Left ventricle myocardium superior (tissue), 1 donor: ENCODE measurements around the gene NUDT2. TPM values are rescaled to one million over a fixed set of nuclear protein-coding genes. Genes with fewer than 3 reads are reported as not detected.
"Not testable (repeated sequence)": the region's sequence is repeated elsewhere in the genome, so short reads cannot be mapped to it uniquely, and the experiment has no call there.

ENCODE experiments used
- ATAC-seq: fragments of 200-7000 bp; cut with Tn5 transposase; one replicate; pipeline ENCODE4 v1.9.1; 2020; ENCODE audit warnings: mild to moderate bottlenecking, moderate library complexity
- DNase-seq: peaks from one replicate; pipeline ENCODE4 v3.0.0-alpha.2; 2020
- intact Hi-C: fragments of 100-400 bp; cut with micrococcal nuclease; formaldehyde crosslinking; loops from one replicate; pipeline ENCODE4 v1.11.0; 2022
- total RNA-seq: library from RNA; stranded (reverse); fragmentation: NEBNext Ultra II Directional; extraction: Animal tissue kit (Norgen Biotek cat#: 25700); gene quantifications from one replicate; pipeline ENCODE4 v1.2.1, GENCODE V29; 2021
- donor health status: DM: no; HTN: yes; CAD: no; lungs with severe emphysema.

Gene NUDT2
- total RNA-seq, 1 donor from 2014 or later: 19.6 TPM

- ATAC-seq (no peak), DNase-seq (no peak)
- intact Hi-C loops: no loop called here
These were observed 37.0 kb downstream of the NUDT2 start for GRCh38 chr9:34366365-34366764.

- intact Hi-C loops, ATAC-seq, DNase-seq: not testable (repeated sequence)
These were observed 38.5 kb downstream of the NUDT2 start for GRCh38 chr9:34367751-34368410.

- DNase-seq, ATAC-seq, intact Hi-C loops: not testable (repeated sequence)
These were observed 39.4 kb downstream of the NUDT2 start for GRCh38 chr9:34368796-34369195.

GRCh38 chr9:34369636-34370035 is 40.3 kb downstream of the NUDT2 start:
- DNase-seq (no peak), ATAC-seq (no peak)
- intact Hi-C loops: no loop called here

- DNase-seq (no peak), ATAC-seq (no peak)
- intact Hi-C loops: no loop called here
These were observed 41.1 kb downstream of the NUDT2 start for GRCh38 chr9:34370335-34370969.

GRCh38 chr9:34370970-34371880 is 41.9 kb downstream of the NUDT2 start:
- no peak for ATAC-seq
- no peak for DNase-seq
- intact Hi-C loops: no loop called here

GRCh38 chr9:34371886-34372466 is 42.6 kb downstream of the NUDT2 start:
- DNase-seq (no peak), ATAC-seq (no peak)
- intact Hi-C loops: no loop called here

GRCh38 chr9:34372467-34373011 is 43.2 kb downstream of the NUDT2 start:
- intact Hi-C loops: no loop called here
- DNase-seq (no peak), ATAC-seq (no peak)

- no peak for ATAC-seq
- intact Hi-C loops: no loop called here
These were observed 44.4 kb downstream of the NUDT2 start for GRCh38 chr9:34373749-34374148.

GRCh38 chr9:34374339-34374738 is 45.0 kb downstream of the NUDT2 start:
- ATAC-seq (no peak), DNase-seq (no peak)
- intact Hi-C loops: no loop called here

More at GRCh38 chr9:34373749-34374148, 44.4 kb downstream of the NUDT2 start:
- no peak for DNase-seq

GRCh38 chr9:34374905-34375552 is 45.7 kb downstream of the NUDT2 start:
- no peak for DNase-seq
- ATAC-seq: no peak
- intact Hi-C loops: loop anchor here (5.0 kb wide), 1 partner anchor 43 kb away; no protein-coding TSS in a partner anchor

- intact Hi-C loops: loop anchor here (5.0 kb wide), 1 partner anchor 44 kb away; no protein-coding TSS in a partner anchor
- ATAC-seq: peak; percentile 34
- DNase-seq: peak; percentile 74
These were observed 46.7 kb downstream of the NUDT2 start for GRCh38 chr9:34375901-34376595.

GRCh38 chr9:34376596-34377403 is 47.4 kb downstream of the NUDT2 start, which contains the start of gene MYORG:
Gene MYORG, minus strand, starts transcription at chr9:34376898. Its CDS starts 3,955 bp downstream, at chr9:34372943.
- intact Hi-C loops: loop anchor here (5.0 kb wide), 1 partner anchor 44 kb away; no protein-coding TSS in a partner anchor
- ATAC-seq (peak; percentile 80), DNase-seq (peak; percentile 96)

- ATAC-seq: no peak
- intact Hi-C loops: loop anchor here (5.0 kb wide), 1 partner anchor 45 kb away; no protein-coding TSS in a partner anchor
- DNase-seq: peak; percentile 45
These were observed 48.0 kb downstream of the NUDT2 start for GRCh38 chr9:34377404-34377746.

GRCh38 chr9:34378376-34379060 is 49.1 kb downstream of the NUDT2 start:
- intact Hi-C loops: loop anchor here (5.0 kb wide), 1 partner anchor 46 kb away; no protein-coding TSS in a partner anchor
- ATAC-seq (no peak), DNase-seq (no peak)

- intact Hi-C loops: loop anchor here (5.0 kb wide), 1 partner anchor 47 kb away; no protein-coding TSS in a partner anchor
- peak; percentile 56 for ATAC-seq
- DNase-seq: peak; percentile 89
These were observed 50.1 kb downstream of the NUDT2 start for GRCh38 chr9:34379334-34380033.
